ENCODE results near the gene POLR1D. TPM values are rescaled to one million over a fixed set of nuclear protein-coding genes. Genes with fewer than 3 reads are reported as not detected.

POLR1D gene
- total and polyA plus RNA-seq, 3 experiments from 2014 or later = 134 to 137 (median 135) TPM

DNA sequence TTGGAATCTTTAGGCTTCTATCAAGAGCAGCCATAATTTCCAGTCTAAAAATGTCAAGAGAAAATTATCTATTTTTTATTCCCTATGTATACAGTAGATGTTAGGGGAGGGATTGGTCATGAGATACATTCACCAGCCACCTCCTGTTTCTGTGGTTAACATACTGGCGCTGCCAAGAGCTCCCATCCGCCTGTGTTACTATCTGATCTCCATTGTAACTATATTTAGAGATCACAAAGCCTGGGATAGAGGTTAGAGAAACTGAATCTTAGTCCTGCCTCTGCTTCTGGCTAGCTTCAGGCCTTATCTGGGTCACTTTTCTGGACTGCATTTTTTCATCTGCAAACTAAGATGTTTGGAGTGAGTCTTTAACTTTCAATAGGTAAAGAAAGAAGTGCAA, 46.3 kb downstream of the POLR1D start:
- no peaks in the 10 kb centered on the region for H3K27me3 ChIP-seq (ENCODE audit: insufficient read depth, low read length, poor library complexity, severe bottlenecking)
- DNase-seq = no peak
- ChIA-PET CTCF (interaction anchor here (1.6 kb wide), 2 partner anchors 10 to 47 kb away, joined by 3 to 5 read pairs; partner anchors contain the start of genes LNX2 and POLR1D), POLR2A (no interaction called here)
- no peak overlapping the region for H3K27ac ChIP-seq (ENCODE audit: low read depth, low read length)
- H3K9me3 ChIP-seq (ENCODE audit: low read length) = no peaks in the 10 kb centered on the region
- Mint-ChIP-seq H3K27me3 (peaks cover 0 to under 1% of the 10 kb centered on the region in 2 donors), H3K4me1 (peaks cover 3 to 7% (median 6%) of the 10 kb centered on the region in 3 donors), H3K9me3 (peaks cover 0 to 2% (median 0%) of the 10 kb centered on the region in 5 donors), H3K27ac (no peak overlapping the region), H3K4me3 (no peak overlapping the region), H3K36me3 (peaks cover 0 to 26% (median 5%) of the 10 kb centered on the region in 3 donors)
- no peaks in the 10 kb centered on the region for H3K4me1 ChIP-seq (ENCODE audit: insufficient read depth, low read length)
- peaks cover 4% of the 10 kb centered on the region for H3K36me3 ChIP-seq (ENCODE audit: insufficient read depth, low read length)
- H3K4me3 ChIP-seq (ENCODE audit: low read length) = no peak overlapping the region

DNA sequence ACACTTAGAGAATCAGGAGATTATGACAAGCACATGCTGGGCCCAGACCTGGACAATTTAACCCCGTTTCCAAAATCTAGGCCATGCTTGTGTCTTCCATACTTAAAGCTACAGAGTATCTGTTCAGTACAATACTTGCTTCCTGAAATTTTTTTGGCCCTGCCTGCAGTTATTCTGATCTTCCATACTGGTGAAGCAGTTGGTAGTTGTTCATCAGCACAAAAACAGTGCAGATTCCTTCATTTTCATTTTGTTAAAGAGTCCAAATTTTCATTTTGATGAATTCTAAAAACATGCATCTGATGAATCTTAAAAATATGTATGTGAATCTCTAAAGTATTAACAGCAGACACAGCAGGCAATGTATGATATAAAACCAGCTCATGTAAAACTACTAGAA, 49.2 kb downstream of the POLR1D start:
- Histone ChIP-seq H3K27ac (ENCODE audit: low read depth, low read length) (no peak overlapping the region), H3K4me3 (ENCODE audit: low read length) (no peak overlapping the region), H3K27me3 (ENCODE audit: insufficient read depth, low read length, poor library complexity, severe bottlenecking) (no peaks in the 10 kb centered on the region), H3K9me3 (ENCODE audit: low read length) (no peaks in the 10 kb centered on the region), H3K36me3 (ENCODE audit: insufficient read depth, low read length) (peaks cover 4% of the 10 kb centered on the region), H3K4me1 (ENCODE audit: insufficient read depth, low read length) (no peaks in the 10 kb centered on the region)
- CTCF ChIA-PET = no interaction called here
- Mint-ChIP-seq H3K4me3 (no peak overlapping the region), H3K27me3 (peaks cover 3% of the 10 kb centered on the region in 2 donors), H3K4me1 (no peaks in the 10 kb centered on the region), H3K9me3 (peaks cover 0 to 2% (median 0%) of the 10 kb centered on the region in 5 donors), H3K27ac (no peak overlapping the region), H3K36me3 (peaks cover 0 to 15% (median 5%) of the 10 kb centered on the region in 3 donors)
- DNase-seq = no peak
- POLR2A ChIA-PET = no interaction called here

DNA sequence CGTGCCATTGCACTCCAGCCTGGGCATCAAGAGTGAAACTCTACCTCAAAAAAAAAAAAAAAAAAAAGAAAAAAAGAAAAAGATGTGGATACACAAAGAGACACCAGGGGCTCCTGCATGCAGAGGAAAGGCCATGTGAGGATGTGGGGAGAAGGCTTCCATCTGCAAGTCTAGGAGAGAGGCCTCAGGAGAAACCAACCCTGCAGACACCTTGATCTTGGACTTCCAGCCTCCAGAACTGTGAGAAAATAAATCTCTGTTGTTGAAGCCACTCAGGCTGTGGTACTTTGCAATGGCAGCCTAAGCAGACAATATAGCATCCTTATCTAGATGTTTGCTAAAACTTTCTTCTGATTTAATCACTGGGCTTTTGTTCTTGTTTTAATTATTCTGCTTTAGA, 50.3 kb downstream of the POLR1D start:
- H3K9me3 Mint-ChIP-seq = peaks cover 0 to 2% (median 0%) of the 10 kb centered on the region in 5 donors
- DNase-seq = no peak
- H3K4me1 Mint-ChIP-seq = no peaks in the 10 kb centered on the region
- POLR2A ChIA-PET = no interaction called here
- CTCF ChIA-PET = no interaction called here
- no peak overlapping the region for H3K4me3 Mint-ChIP-seq
- no peak overlapping the region for H3K27ac Mint-ChIP-seq
- no peaks in the 10 kb centered on the region for H3K9me3 ChIP-seq (ENCODE audit: low read length)
- H3K27me3 ChIP-seq (ENCODE audit: insufficient read depth, low read length, poor library complexity, severe bottlenecking) = no peaks in the 10 kb centered on the region
- H3K27me3 Mint-ChIP-seq = peaks cover 3% of the 10 kb centered on the region in 2 donors
- H3K36me3 Mint-ChIP-seq = peaks cover 0 to 4% (median under 1%) of the 10 kb centered on the region in 3 donors
- H3K27ac ChIP-seq (ENCODE audit: low read depth, low read length) = no peak overlapping the region
- H3K4me3 ChIP-seq (ENCODE audit: low read length) = no peak overlapping the region
- H3K4me1 ChIP-seq (ENCODE audit: insufficient read depth, low read length) = no peaks in the 10 kb centered on the region
- H3K36me3 ChIP-seq (ENCODE audit: insufficient read depth, low read length) = peaks cover under 1% of the 10 kb centered on the region

Other genes with a start within 250 kb of the POLR1D start
- 100 to 1,000 TPM; 296 to 323 TPM for gene GTF3A, start 197.3 kb upstream of the POLR1D start, total RNA-seq
- gene GTF3A, start 197.3 kb upstream of the POLR1D start, polyA plus RNA-seq = 606 TPM
- 10 to 100 TPM; 35.7 to 37.5 TPM for gene MTIF3, start 171.3 kb upstream of the POLR1D start, total RNA-seq
- 88.2 TPM for gene MTIF3, start 171.3 kb upstream of the POLR1D start, polyA plus RNA-seq
- 1 to 10 TPM; 4.4 to 4.7 TPM for gene LNX2, start 1.4 kb upstream of the POLR1D start, total RNA-seq
- 5.0 TPM for gene LNX2, start 1.4 kb upstream of the POLR1D start, polyA plus RNA-seq
- not detected for gene GSX1, start 170.6 kb downstream of the POLR1D start, total RNA-seq
- not detected for gene GSX1, start 170.6 kb downstream of the POLR1D start, polyA plus RNA-seq